Loucy (cell line): ENCODE measurements around the gene LDAF1.
"Not testable (repeated sequence)": the region's sequence is repeated elsewhere in the genome, so short reads cannot be mapped to it uniquely, and the experiment has no call there.

Source experiments
- EZH2phosphoT487 ChIP-seq: fragments of 200-600 bp; IDR thresholded peaks from 2 replicates; pipeline ENCODE4 v1.6.1; 2018; ENCODE audit warnings: antibody characterized with exemption, mild to moderate bottlenecking, moderate library complexity, borderline replicate concordance
- TF ChIP-seq, protein P1 (sequence below): fragments of 200-600 bp; sonication (generic); conservative IDR thresholded peaks from 2 replicates; pipeline ENCODE4 v1.5.1; 2014; ENCODE audit warnings: mild to moderate bottlenecking, antibody characterized with exemption, low read length

DNA sequence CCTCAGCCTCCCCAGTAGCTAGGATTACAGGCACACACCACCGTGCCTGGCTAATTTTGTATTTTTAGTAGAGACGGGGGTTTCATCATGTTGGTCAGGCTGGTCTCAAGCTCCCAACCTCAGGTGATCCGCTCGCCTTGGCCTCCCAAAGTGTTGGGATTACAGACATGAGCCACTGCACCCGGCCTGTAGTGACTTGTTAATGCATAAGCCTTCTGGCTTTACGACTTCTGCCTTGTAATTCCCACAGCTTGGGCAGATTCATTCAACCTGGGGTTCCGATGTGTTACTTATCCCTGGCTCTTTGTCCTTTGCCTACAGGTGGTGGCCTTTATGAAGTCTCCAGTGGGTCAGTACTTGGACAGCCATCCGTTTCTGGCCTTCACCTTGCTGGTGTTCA, 11.6 kb downstream of the LDAF1 start:
- TF ChIP-seq, protein P1, sequence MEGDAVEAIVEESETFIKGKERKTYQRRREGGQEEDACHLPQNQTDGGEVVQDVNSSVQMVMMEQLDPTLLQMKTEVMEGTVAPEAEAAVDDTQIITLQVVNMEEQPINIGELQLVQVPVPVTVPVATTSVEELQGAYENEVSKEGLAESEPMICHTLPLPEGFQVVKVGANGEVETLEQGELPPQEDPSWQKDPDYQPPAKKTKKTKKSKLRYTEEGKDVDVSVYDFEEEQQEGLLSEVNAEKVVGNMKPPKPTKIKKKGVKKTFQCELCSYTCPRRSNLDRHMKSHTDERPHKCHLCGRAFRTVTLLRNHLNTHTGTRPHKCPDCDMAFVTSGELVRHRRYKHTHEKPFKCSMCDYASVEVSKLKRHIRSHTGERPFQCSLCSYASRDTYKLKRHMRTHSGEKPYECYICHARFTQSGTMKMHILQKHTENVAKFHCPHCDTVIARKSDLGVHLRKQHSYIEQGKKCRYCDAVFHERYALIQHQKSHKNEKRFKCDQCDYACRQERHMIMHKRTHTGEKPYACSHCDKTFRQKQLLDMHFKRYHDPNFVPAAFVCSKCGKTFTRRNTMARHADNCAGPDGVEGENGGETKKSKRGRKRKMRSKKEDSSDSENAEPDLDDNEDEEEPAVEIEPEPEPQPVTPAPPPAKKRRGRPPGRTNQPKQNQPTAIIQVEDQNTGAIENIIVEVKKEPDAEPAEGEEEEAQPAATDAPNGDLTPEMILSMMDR, result not testable (repeated sequence)
- not testable (repeated sequence) for TF ChIP-seq EZH2phosphoT487
